HCT116 (cell line): ENCODE data around the gene SPA17. TPM values are rescaled to one million over a fixed set of nuclear protein-coding genes. Genes with fewer than 3 reads are reported as not detected.

Experiments used
- ATAC-seq: fragments of 200-7000 bp; cut with Tn5 transposase; 2 replicates; pipeline ENCODE4 v1.9.1; 2020; ENCODE audit warnings: mild to moderate bottlenecking, moderate library complexity
- BruUV-seq: library from RNA; stranded (reverse); fragments of 400-500 nt; replicated peaks from 2 replicates; lab custom pipeline; 2021; lab: Mats Ljungman, UMichigan
- CTCF ChIA-PET: fragments of 300-600 bp; sonication (Branson Sonifier 250); formaldehyde crosslinking; loops from one replicate; lab custom pipeline; 2021; ENCODE audit warnings: antibody characterized with exemption; lab: Charles Lee
- POLR2A ChIA-PET: fragments of 300-600, 350-600 bp; sonication (Branson Sonifier 250); formaldehyde crosslinking; loops from one replicate; lab custom pipeline; 2021; ENCODE audit warnings: antibody characterized with exemption; lab: Charles Lee
- RAD21 ChIA-PET, 2 experiments: fragments of 300-600 bp; sonication (Branson Sonifier 250); formaldehyde crosslinking; loops; one replicate each; lab custom pipeline; 2023; ENCODE audit warnings: low total read pairs in 2 of 2; ENCODE audit not compliant: uncharacterized antibody in 2 of 2, unreplicated experiment in 2 of 2, low non-redundant PET in 1 of 2; lab: Charles Lee
- DNase-seq: peaks from one replicate; pipeline ENCODE4 v3.0.0-alpha.2; 2010; ENCODE audit warnings: low read depth, low spot score
- H2AFZ ChIP-seq: fragments of 200-600 bp; shearing (Covaris generic), sonication (generic); 2 replicates; pipeline ENCODE4 v1.6.1; 2017; ENCODE audit warnings: low read depth, mixed run types, mixed read lengths, antibody characterized with exemption, low read length; ENCODE audit not compliant: poor library complexity, severe bottlenecking
- H3K27ac ChIP-seq: 2 replicates; pipeline ENCODE4 v1.5.1; 2012; ENCODE audit warnings: low read depth, low read length
- H3K27me3 ChIP-seq: fragments of 200-600 bp; sonication (generic); 2 replicates; pipeline ENCODE4 v1.6.1; 2016; ENCODE audit warnings: mixed run types, low read length, mixed read lengths; ENCODE audit not compliant: insufficient read depth
- H3K36me3 ChIP-seq, 2 experiments: fragments of 200-500 bp in 1 of 2; fragments of 200-600 bp in 1 of 2; sonication (Bioruptor generic) in 1 of 2; sonication (generic) in 1 of 2; 2 replicates each; pipeline versions ENCODE4 v1.5.1 to v1.6.1; 2014 to 2016; ENCODE audit warnings: low read length in 2 of 2, inconsistent platforms in 1 of 2, mixed read lengths in 1 of 2, mixed run types in 1 of 2; ENCODE audit not compliant: insufficient read depth in 2 of 2, control insufficient read depth in 1 of 2
- H3K4me1 ChIP-seq, 2 experiments: fragments of 200-600 bp in 1 of 2; sonication (generic) in 1 of 2; 2 replicates each; pipeline versions ENCODE4 v1.5.1 to v1.6.1; 2012 to 2017; ENCODE audit warnings: low read length in 2 of 2, inconsistent platforms in 1 of 2, mild to moderate bottlenecking in 1 of 2, mixed read lengths in 1 of 2, mixed run types in 1 of 2, moderate library complexity in 1 of 2; ENCODE audit not compliant: insufficient read depth in 2 of 2, control insufficient read depth in 1 of 2
- H3K4me2 ChIP-seq: fragments of 200-600 bp; sonication (generic); 2 replicates; pipeline ENCODE4 v1.6.1; 2017; ENCODE audit warnings: mixed run types, low read length, mixed read lengths
- H3K4me3 ChIP-seq, 2 experiments: fragments of 200-600 bp in 1 of 2; sonication (generic) in 1 of 2; replicated peaks in 1 of 2; 2 replicates each; pipeline ENCODE4 v1.5.1; 2011 to 2016; ENCODE audit warnings: low read length in 2 of 2, control low read depth in 1 of 2, low read depth in 1 of 2, mild to moderate bottlenecking in 1 of 2, mixed read lengths in 1 of 2, mixed run types in 1 of 2
- H3K79me2 ChIP-seq: fragments of 200-600 bp; sonication (generic); 2 replicates; pipeline ENCODE4 v1.6.1; 2017; ENCODE audit warnings: mild to moderate bottlenecking, mixed run types, low read length, moderate library complexity, mixed read lengths; ENCODE audit not compliant: insufficient read depth
- H3K9ac ChIP-seq: fragments of 200-600 bp; sonication (generic); 2 replicates; pipeline ENCODE4 v1.6.1; 2016; ENCODE audit warnings: low read length, mixed read lengths
- H3K9me2 ChIP-seq: fragments of 200-600 bp; sonication (generic), shearing (Covaris generic); 2 replicates; pipeline ENCODE4 v1.6.1; 2017; ENCODE audit warnings: mixed run types, mild to moderate bottlenecking, moderate library complexity; ENCODE audit not compliant: insufficient read depth
- H3K9me3 ChIP-seq, 2 experiments: fragments of 200-500 bp in 1 of 2; fragments of 200-600 bp in 1 of 2; sonication (Bioruptor generic) in 1 of 2; sonication (generic) in 1 of 2; 2 replicates each; pipeline ENCODE4 v1.6.1; 2014 to 2017; ENCODE audit warnings: low read length in 2 of 2, mixed read lengths in 2 of 2, inconsistent platforms in 1 of 2, low read depth in 1 of 2, mild to moderate bottlenecking in 1 of 2, mixed run types in 1 of 2, moderate library complexity in 1 of 2; ENCODE audit not compliant: control insufficient read depth in 1 of 2, insufficient read depth in 1 of 2
- H4K20me1 ChIP-seq: fragments of 200-600 bp; sonication (generic), shearing (Covaris generic); 2 replicates; pipeline ENCODE4 v1.6.1; 2017; ENCODE audit warnings: mixed run types, mild to moderate bottlenecking, moderate library complexity; ENCODE audit not compliant: insufficient read depth
- CEBPB ChIP-seq: IDR thresholded peaks from 2 replicates; pipeline ENCODE4 v1.6.1; 2012; ENCODE audit warnings: low read depth
- ELF1 ChIP-seq: IDR thresholded peaks from 2 replicates; pipeline ENCODE4 v1.6.1; 2012; ENCODE audit warnings: low read depth, borderline replicate concordance
- EZH2phosphoT487 ChIP-seq: fragments of 200-600 bp; IDR thresholded peaks from 2 replicates; pipeline ENCODE4 v1.6.1; 2018; ENCODE audit warnings: antibody characterized with exemption, borderline replicate concordance
- JUND ChIP-seq: IDR thresholded peaks from 2 replicates; pipeline ENCODE4 v1.6.1; 2012
- SIN3A ChIP-seq: IDR thresholded peaks from 2 replicates; pipeline ENCODE4 v1.6.1; 2012; ENCODE audit warnings: low read depth
- ZBTB33 ChIP-seq: IDR thresholded peaks from 2 replicates; pipeline ENCODE4 v1.6.1; 2011; ENCODE audit warnings: mild to moderate bottlenecking, low read length, moderate library complexity; ENCODE audit not compliant: insufficient replicate concordance; ENCODE audit errors: extremely low read depth
- ZFX ChIP-seq: fragments of 450-650 bp; IDR thresholded peaks from 2 replicates; pipeline ENCODE4 v1.6.1; 2017
- intact Hi-C: fragments of 100-400 bp; cut with micrococcal nuclease; formaldehyde crosslinking; loops from 2 replicates; pipeline ENCODE4 v1.10.0; 2022
- total RNA-seq: library from RNA; stranded (reverse); gene quantifications from one replicate; pipeline ENCODE4 v1.2.1, GENCODE V29; 2021; ENCODE audit not compliant: unreplicated experiment
- TF ChIP-seq, protein P1 (sequence below): IDR thresholded peaks from 2 replicates; pipeline ENCODE4 v1.6.1; 2012; ENCODE audit warnings: low read depth

SPA17 gene
- total RNA-seq, 1 experiment from 2014 or later, result 12.9 TPM

DNA sequence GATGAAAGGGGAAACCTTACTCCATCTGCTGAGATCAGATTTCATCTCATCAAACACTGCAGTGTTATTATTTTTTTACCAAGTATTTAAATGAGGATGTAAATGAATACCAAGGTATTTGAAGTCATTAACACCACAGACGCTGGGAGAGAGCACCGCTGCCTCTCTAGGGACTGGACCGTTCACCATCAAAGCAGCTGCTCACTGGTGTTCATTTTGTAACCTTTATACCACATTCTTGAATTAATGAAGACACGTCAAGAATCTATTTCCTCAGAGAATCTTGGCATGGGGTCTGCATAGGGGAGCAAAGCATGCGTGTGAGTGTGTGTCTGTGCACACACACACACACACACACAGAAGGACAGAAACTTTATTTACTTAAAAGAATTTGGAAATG lies 15.8 kb upstream of the SPA17 start:
- H3K9me2 ChIP-seq, result no peaks in the 10 kb centered on the region
- H3K9ac ChIP-seq, result no peak overlapping the region
- no TSS peak for BruUV-seq
- no peaks in the 10 kb centered on the region for H3K4me1 ChIP-seq
- no peak overlapping the region for H3K27ac ChIP-seq
- H3K27me3 ChIP-seq, result no peaks in the 10 kb centered on the region
- no peaks in the 10 kb centered on the region for H4K20me1 ChIP-seq
- no peak for TF ChIP-seq SIN3A
- TF ChIP-seq ZBTB33, result no peak
- TF ChIP-seq, protein P1, sequence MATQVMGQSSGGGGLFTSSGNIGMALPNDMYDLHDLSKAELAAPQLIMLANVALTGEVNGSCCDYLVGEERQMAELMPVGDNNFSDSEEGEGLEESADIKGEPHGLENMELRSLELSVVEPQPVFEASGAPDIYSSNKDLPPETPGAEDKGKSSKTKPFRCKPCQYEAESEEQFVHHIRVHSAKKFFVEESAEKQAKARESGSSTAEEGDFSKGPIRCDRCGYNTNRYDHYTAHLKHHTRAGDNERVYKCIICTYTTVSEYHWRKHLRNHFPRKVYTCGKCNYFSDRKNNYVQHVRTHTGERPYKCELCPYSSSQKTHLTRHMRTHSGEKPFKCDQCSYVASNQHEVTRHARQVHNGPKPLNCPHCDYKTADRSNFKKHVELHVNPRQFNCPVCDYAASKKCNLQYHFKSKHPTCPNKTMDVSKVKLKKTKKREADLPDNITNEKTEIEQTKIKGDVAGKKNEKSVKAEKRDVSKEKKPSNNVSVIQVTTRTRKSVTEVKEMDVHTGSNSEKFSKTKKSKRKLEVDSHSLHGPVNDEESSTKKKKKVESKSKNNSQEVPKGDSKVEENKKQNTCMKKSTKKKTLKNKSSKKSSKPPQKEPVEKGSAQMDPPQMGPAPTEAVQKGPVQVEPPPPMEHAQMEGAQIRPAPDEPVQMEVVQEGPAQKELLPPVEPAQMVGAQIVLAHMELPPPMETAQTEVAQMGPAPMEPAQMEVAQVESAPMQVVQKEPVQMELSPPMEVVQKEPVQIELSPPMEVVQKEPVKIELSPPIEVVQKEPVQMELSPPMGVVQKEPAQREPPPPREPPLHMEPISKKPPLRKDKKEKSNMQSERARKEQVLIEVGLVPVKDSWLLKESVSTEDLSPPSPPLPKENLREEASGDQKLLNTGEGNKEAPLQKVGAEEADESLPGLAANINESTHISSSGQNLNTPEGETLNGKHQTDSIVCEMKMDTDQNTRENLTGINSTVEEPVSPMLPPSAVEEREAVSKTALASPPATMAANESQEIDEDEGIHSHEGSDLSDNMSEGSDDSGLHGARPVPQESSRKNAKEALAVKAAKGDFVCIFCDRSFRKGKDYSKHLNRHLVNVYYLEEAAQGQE, result no peak
- no peak for TF ChIP-seq ELF1
- TF ChIP-seq CEBPB, result no peak
- TF ChIP-seq JUND, result no peak
- no peak for TF ChIP-seq EZH2phosphoT487
- no peak for TF ChIP-seq ZFX
- TF ChIP-seq, all 23 proteins: peak for 0
- no peak overlapping the region for H3K4me2 ChIP-seq
- ChIA-PET CTCF (no interaction called here), POLR2A (no interaction called here), RAD21 (no interaction called here)
- no peak overlapping the region for H2AFZ ChIP-seq
- H3K36me3 ChIP-seq, result no peaks in the 10 kb centered on the region
- ATAC-seq, result no peak
- no peak overlapping the region for H3K4me3 ChIP-seq
- no peaks in the 10 kb centered on the region for H3K79me2 ChIP-seq
- intact Hi-C loops, result no loop called here
- no peaks in the 10 kb centered on the region for H3K9me3 ChIP-seq
- no peak for DNase-seq
